K562 (cell line): ENCODE measurements around the gene CCDC15. TPM values are rescaled to one million over a fixed set of nuclear protein-coding genes. Genes with fewer than 3 reads are reported as not detected.

ENCODE experiments used
- ATAC-seq: fragments of 200-7000 bp; cut with Tn5 transposase; 3 replicates; pipeline ENCODE4 v1.9.1; 2020; ENCODE audit warnings: moderate library complexity
- BruUV-seq: library from RNA; stranded (reverse); fragments of 400-500 nt; replicated peaks from 2 replicates; lab custom pipeline; 2021; lab: Mats Ljungman, UMichigan
- CTCF ChIA-PET: fragments of 300-600 bp; formaldehyde crosslinking; extraction: SDS; loops from one replicate; lab custom pipeline; 2021; ENCODE audit warnings: low intra/inter-chr PET ratio; lab: Yijun Ruan, JAX
- POLR2A ChIA-PET: fragments of 300-600, 350-650 bp; sonication (Branson Sonifier 250); formaldehyde crosslinking; extraction: SDS; loops from one replicate; lab custom pipeline; 2021; ENCODE audit warnings: antibody characterized with exemption, inconsistent platforms; lab: Yijun Ruan, JAX
- DNase-seq, 4 experiments: peaks; one replicate each; pipeline versions ENCODE4 v3.0.0 to v3.0.0-alpha.2; 2011 to 2018; ENCODE audit warnings: low spot score in 3 of 4, mixed read lengths in 3 of 4; ENCODE audit errors: extremely low read depth in 1 of 4
- FAIRE-seq: peaks from 2 replicates; lab custom pipeline; 2011; peaks lifted over from hg19 to GRCh38; lab: Jason Lieb, UNC
- H2AFZ ChIP-seq: 2 replicates; pipeline ENCODE4 v1.6.0; 2011; ENCODE audit warnings: low read depth, low read length, control low read depth, inconsistent platforms
- H3K27ac ChIP-seq: fragments of 200-600 bp; 3 replicates; pipeline ENCODE4 v1.8.0; 2011; ENCODE audit warnings: low read depth, mild to moderate bottlenecking, control low read depth, inconsistent platforms, low read length, moderate library complexity, mixed read lengths; ENCODE audit errors: extremely low read depth
- H3K27me3 ChIP-seq, 2 experiments: fragments of 300-600 bp in 1 of 2; 2 replicates in 1 of 2; 3 replicates in 1 of 2; pipeline versions ENCODE4 v1.6.0 to v1.8.0; 2011; ENCODE audit warnings: inconsistent platforms in 2 of 2, low read length in 2 of 2, mild to moderate bottlenecking in 1 of 2, mixed read lengths in 1 of 2, moderate library complexity in 1 of 2; ENCODE audit not compliant: control insufficient read depth in 2 of 2, insufficient read depth in 2 of 2
- H3K36me3 ChIP-seq: fragments of 300-600 bp; 3 replicates; pipeline ENCODE4 v1.8.0; 2011; ENCODE audit warnings: mild to moderate bottlenecking, low read length, inconsistent platforms; ENCODE audit not compliant: control insufficient read depth, insufficient read depth
- H3K4me1 ChIP-seq, 2 experiments: fragments of 200-600 bp in 1 of 2; replicated peaks in 1 of 2; 2 replicates in 1 of 2; 3 replicates in 1 of 2; pipeline versions ENCODE4 v1.5.1 to v1.8.0; 2011; ENCODE audit warnings: inconsistent platforms in 2 of 2, low read length in 2 of 2, mild to moderate bottlenecking in 1 of 2, mixed read lengths in 1 of 2, moderate library complexity in 1 of 2; ENCODE audit not compliant: control insufficient read depth in 2 of 2, insufficient read depth in 2 of 2
- H3K4me2 ChIP-seq: 2 replicates; pipeline ENCODE4 v1.6.1; 2011; ENCODE audit warnings: low read length, control low read depth, inconsistent platforms, mixed read lengths; ENCODE audit not compliant: insufficient read depth
- H3K4me3 ChIP-seq: fragments of 200-600 bp; sonication (generic), shearing (Covaris generic); 2 replicates; pipeline ENCODE4 v1.5.1; 2016; ENCODE audit warnings: control low read depth, inconsistent platforms
- H3K79me2 ChIP-seq: fragments of 200-600 bp; 3 replicates; pipeline ENCODE4 v1.8.0; 2011; ENCODE audit warnings: low read length, inconsistent platforms; ENCODE audit not compliant: control insufficient read depth, insufficient read depth
- H3K9ac ChIP-seq, 2 experiments: 2 replicates each; pipeline versions ENCODE4 v1.6.0 to v1.6.1; 2011; ENCODE audit warnings: low read depth in 2 of 2, low read length in 2 of 2, control low read depth in 1 of 2, inconsistent platforms in 1 of 2, mild to moderate bottlenecking in 1 of 2, mixed read lengths in 1 of 2; ENCODE audit not compliant: insufficient read depth in 1 of 2
- H3K9me1 ChIP-seq: one replicate; pipeline ENCODE4 v1.6.0; 2011; ENCODE audit warnings: inconsistent platforms, mild to moderate bottlenecking, low read length, moderate library complexity; ENCODE audit not compliant: control insufficient read depth, insufficient read depth
- H3K9me3 ChIP-seq: replicated peaks from 2 replicates; pipeline ENCODE4 v1.5.1; 2011; ENCODE audit warnings: low read depth, low read length, inconsistent platforms; ENCODE audit not compliant: control insufficient read depth, insufficient read depth
- H4K20me1 ChIP-seq: replicated peaks from 2 replicates; pipeline ENCODE4 v1.6.1; 2011; ENCODE audit warnings: low read length, inconsistent platforms, mixed read lengths; ENCODE audit not compliant: control insufficient read depth, insufficient read depth
- HMBOX1 ChIP-seq: sonication (generic); IDR thresholded peaks from 2 replicates; pipeline ENCODE4 v1.6.1; 2016
- SETDB1 ChIP-seq: IDR thresholded peaks from one replicate; pipeline ENCODE4 v1.6.1; 2012; ENCODE audit warnings: low read length, control low read depth, inconsistent platforms
- TBL1XR1 ChIP-seq, 2 experiments: IDR thresholded peaks; 2 replicates each; pipeline ENCODE4 v1.6.1; 2012; ENCODE audit warnings: improper control_type of control experiment in 2 of 2, low read length in 2 of 2, mild to moderate bottlenecking in 1 of 2
- ZBTB40 ChIP-seq, 2 experiments: fragments of 450-650 bp in 1 of 2; sonication (generic) in 1 of 2; formaldehyde crosslinking in 1 of 2; IDR thresholded peaks; 2 replicates each; pipeline versions ENCODE4 v1.7.1 to v1.9.0; 2016 to 2022; ENCODE audit warnings: inconsistent platforms in 1 of 2, mild to moderate bottlenecking in 1 of 2, missing genetic modification reagents in 1 of 2
- ZNF436 ChIP-seq: fragments of 250-450, 450-650 bp; sonication (Bioruptor Pico); formaldehyde crosslinking; IDR thresholded peaks from 2 replicates; pipeline ENCODE4 v1.7.0; 2020; ENCODE audit warnings: mild to moderate bottlenecking
- WGBS: fragments of 100-300 bp; shearing (Covaris generic); methylation state at CpG from one replicate; pipeline ENCODE4 v1.1.6; 2016; ENCODE audit warnings: low coverage, mixed read lengths; ENCODE audit not compliant: insufficient coverage; ENCODE audit errors: missing lambda C conversion rate; 5-methylcytosine and 5-hydroxymethylcytosine counted together
- in situ Hi-C: fragments of 300-500 bp; cut with MboI; formaldehyde crosslinking; loops from 4 replicates; pipeline ENCODE4 v1.15.0; 2018; ENCODE audit warnings: inconsistent platforms, mixed read lengths
- intact Hi-C: fragments of 100-400 bp; cut with micrococcal nuclease; formaldehyde crosslinking; loops from 2 replicates; pipeline ENCODE4 v1.14.2; 2022
- polyA plus RNA-seq, 8 experiments: library from polyadenylated mRNA; depleted of rRNA in 4 of 8; stranded (reverse) in 5 of 8; unstranded in 3 of 8; fragments of >200 nt; fragmentation: Nextera tagmentation in 2 of 8; fragmentation: Illumina TruSeq in 1 of 8; extraction: Ambion mirVana in 2 of 8; extraction: Trizol in 1 of 8; gene quantifications; 2 replicates each; pipeline versions ENCODE4 v1.2.1 to v1.2.3, GENCODE V29; 2011 to 2014; ENCODE audit warnings: inconsistent platforms in 1 of 8, missing spikeins in 1 of 8
- total RNA-seq, 7 experiments: library from RNA; depleted of rRNA in 6 of 7; stranded (reverse); fragments of >200 nt in 6 of 7; fragmentation: Illumina TruSeq in 2 of 7; extraction: Trizol in 2 of 7; gene quantifications; 2 replicates each; pipeline versions ENCODE4 v1.2.1 to v1.2.3, GENCODE V29; 2011 to 2021; ENCODE audit warnings: low replicate concordance in 1 of 7

The CCDC15 gene
- total and polyA plus RNA-seq, 9 of the 15 experiments (the other 6 are each of a cell fraction or from before 2014, with no cell fraction given): 1.9 to 9.2 (median 3.9) TPM

- Histone ChIP-seq H3K9me1 (peaks cover 5% of the 10 kb centered on the region), H3K9me3 (no peaks in the 10 kb centered on the region), H2AFZ (no peak overlapping the region), H3K4me3 (no peak overlapping the region), H3K27me3 (no peaks in the 10 kb centered on the region), H3K9ac (no peak overlapping the region), H3K27ac (no peak overlapping the region), H3K36me3 (no peaks in the 10 kb centered on the region), H4K20me1 (no peaks in the 10 kb centered on the region), H3K4me2 (no peak overlapping the region), H3K79me2 (no peaks in the 10 kb centered on the region), H3K4me1 (peaks cover 64 to 68% of the 10 kb centered on the region in 2 experiments)
- no peak for ATAC-seq
- in situ Hi-C loops: no loop called here
- no peak for FAIRE-seq
- intact Hi-C loops: no loop called here
- DNase-seq: no peak
- TF ChIP-seq TBL1XR1 (IDR thresholded peaks at IDR 0.05; ENCODE audit: low read length in 2 of 2) (no peak), ZNF436 (CRISPR knock-in tag) (no peak), HMBOX1 (peak; percentile 87), ZBTB40 (IDR thresholded peaks at IDR 0.05) (0 out of 2 replicates have a peak, but pooled peaks have one; percentile 27), ZBTB40 (CRISPR knock-in tag; IDR thresholded peaks at IDR 0.05) (no peak), SETDB1 (no peak)
- CTCF ChIA-PET: no interaction called here
- POLR2A ChIA-PET: no interaction called here
- 65% methylated on average over 10 of the region's 12 CpGs for WGBS
- BruUV-seq: no TSS peak
Measured at GRCh38 chr11:125072218-125072960, 118.4 kb downstream of the CCDC15 start.
